NOMO-1 treated with DMSO at 0.1 percent for 48 hours (cell line): Measurements from ENCODE around the gene SQSTM1.

Experiments used
- DNase-seq: peaks from one replicate; lab custom pipeline; 2025; ENCODE audit not compliant: unreplicated experiment; lab: John Stamatoyannopoulos, UW

The SQSTM1 gene

DNA sequence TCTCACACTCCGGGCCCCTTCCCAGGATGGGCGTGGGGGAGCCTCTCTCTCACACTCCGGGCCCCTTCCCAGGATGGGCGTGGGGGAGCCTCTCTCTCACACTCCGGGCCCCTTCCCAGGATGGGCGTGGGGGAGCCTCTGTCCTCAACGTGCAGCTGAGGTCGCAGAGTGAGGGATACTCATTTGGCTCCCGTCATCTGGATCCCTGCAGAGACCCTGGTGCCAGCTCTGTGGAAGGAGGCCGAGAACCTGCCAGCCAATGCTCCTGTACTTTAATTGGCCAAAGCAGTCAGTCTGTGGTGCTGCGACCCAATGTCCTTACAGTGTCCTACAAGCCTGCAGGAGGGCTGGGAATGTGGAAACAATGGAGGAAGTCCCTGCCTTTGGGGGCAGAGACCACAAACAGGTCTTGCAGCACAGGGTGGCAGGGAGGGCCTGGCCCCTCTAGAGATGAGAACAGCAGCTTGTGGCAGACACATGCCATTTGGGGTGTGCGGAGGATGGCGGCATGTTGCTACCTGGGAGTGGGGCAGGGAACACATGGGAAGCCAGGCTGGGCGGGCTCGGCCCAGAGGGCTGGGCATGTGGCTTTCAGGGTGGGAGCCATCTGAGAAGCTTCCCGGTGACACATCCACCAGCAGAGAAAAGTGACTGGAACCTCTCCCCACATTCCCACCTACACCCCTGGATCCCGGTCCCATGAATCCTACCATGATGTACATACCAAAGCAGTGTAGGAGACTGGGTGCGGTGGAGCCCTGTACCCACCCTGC is 51.5 kb downstream of the SQSTM1 start:
- DNase-seq, result no peak

GRCh38 chr5:179872828-179873575 is 52.3 kb downstream of the SQSTM1 start:
- DNase-seq, result no peak

GRCh38 chr5:179873588-179874110 is 52.9 kb downstream of the SQSTM1 start:
- DNase-seq, result no peak

DNA sequence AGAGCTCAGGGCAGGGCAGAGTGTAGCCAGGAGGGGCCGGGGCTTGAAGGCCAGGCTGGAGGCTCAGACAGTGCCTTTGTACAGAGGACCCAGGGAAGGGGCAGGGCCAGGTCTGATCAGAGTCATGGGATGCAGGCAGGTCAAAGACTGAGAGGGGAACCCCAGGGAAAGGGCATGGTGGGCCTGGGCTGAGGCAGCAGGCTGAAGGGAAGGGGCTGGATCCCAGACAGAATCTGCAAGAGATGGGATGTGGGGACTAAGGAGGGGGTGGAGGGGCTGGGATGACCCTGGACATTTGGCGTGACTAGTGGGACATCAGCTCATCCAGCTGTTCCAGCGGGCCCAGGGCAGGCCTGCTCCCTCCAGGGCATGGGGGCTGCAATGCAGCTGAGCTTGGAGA is 53.4 kb downstream of the SQSTM1 start:
- DNase-seq, result no peak

GRCh38 chr5:179874536-179875292 is 54.0 kb downstream of the SQSTM1 start:
- DNase-seq, result no peak

DNA sequence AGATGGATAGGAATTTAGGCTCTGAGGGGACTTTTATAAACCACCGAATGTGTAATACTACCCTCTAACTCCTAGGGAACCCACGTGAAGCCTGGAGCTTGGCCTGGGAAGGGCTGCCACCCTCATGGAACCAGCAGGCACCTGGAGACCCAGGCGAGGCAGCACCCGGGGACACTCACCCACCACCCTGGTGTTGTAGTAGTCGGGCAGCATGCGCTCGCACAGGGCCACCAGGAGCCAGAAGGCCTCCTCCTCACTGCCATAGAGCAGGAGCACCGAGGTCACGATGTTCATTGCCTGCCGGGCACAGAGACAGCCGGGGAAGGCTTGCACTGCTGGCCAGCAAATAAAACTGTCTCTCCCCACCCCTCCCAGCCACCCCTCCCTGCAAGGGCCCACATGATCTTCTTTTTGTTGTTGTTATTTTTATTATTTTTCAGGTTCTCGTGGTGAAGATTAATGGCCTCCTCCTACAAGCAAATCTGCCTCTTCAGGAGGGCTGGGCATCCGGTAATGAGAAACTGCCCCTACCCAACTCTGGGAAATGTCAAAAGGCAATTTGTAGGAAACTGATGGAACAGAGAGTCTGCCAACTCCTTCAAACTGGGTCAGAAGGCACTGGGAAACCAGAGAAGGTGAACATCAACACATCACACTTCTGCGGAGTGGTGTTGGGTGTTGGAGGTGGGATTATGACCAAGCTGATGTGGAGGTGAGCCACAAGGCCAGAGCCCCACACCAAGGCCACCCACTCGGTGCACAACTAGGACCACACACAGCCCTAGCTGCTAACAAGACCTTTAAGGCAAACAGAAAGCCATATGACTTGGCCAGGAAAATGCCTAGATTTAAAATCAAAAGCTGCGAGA is 55.3 kb downstream of the SQSTM1 start:
- DNase-seq, result no peak

GRCh38 chr5:179876610-179876952 is 55.9 kb downstream of the SQSTM1 start:
- no peak for DNase-seq

GRCh38 chr5:179878222-179879002 is 57.7 kb downstream of the SQSTM1 start:
- no peak for DNase-seq

- no peak for DNase-seq
Observed at GRCh38 chr5:179879003-179879689, 58.4 kb downstream of the SQSTM1 start.

GRCh38 chr5:179879690-179880010 is 58.9 kb downstream of the SQSTM1 start:
- DNase-seq, result no peak

GRCh38 chr5:179880066-179880650 is 59.5 kb downstream of the SQSTM1 start:
- DNase-seq, result no peak

GRCh38 chr5:179880848-179881590 is 60.3 kb downstream of the SQSTM1 start:
- DNase-seq, result no peak

GRCh38 chr5:179882338-179882737 is 61.6 kb downstream of the SQSTM1 start:
- DNase-seq, result no peak

DNA sequence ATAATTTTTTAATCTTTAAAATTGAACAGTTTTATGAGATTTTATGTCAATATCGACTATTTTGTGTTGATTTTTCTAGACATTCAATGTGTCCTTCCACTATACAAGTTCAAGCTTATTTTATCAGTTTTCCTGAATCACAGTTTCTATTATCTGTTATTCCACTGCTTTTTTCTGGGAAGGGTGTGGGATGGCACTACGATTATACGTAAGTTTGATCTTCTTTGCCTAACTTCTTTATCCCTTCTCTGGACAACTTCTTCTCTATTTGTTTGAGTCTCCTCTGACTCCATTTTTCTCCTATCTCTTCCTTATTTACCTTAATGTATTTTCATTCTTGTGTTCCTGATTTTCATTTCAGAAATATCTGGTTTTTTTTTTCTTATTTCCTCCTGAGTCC is 62.5 kb downstream of the SQSTM1 start:
- DNase-seq, result no peak

DNA sequence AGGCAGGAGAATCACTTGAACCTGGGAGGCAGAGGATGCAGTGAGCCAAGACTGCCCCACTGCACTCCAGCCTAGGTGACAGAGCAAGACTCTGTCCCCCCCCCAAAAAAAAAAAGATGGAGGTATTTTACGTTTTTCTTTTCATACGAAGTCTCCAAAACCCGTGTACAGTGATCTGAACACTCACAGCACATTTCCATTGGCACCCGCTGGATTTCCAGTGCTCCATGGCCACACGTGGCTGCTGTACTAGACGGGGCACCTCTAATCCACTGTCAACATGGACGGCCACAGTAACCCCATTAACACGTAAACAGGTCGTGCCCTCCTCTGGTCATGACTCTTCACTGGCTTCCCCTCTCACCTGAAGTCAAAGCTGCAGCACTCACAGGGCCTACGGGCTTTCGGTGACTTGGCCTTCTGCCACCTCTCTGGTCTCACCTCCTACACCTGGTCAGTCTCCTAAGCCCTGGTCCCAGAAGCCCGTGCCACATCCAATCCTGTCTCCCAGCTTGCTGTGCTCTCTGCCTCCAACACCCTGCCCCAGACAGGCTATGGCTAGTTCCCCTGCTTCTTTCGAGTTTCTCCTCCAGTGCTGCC is 64.9 kb downstream of the SQSTM1 start:
- DNase-seq, result no peak

- no peak for DNase-seq
Observed at GRCh38 chr5:179886190-179886911, 65.6 kb downstream of the SQSTM1 start.

- DNase-seq, result no peak
Observed at GRCh38 chr5:179887095-179887494, 66.4 kb downstream of the SQSTM1 start.
